MM.1S (cell line): ENCODE results near the gene FHDC1.

Experiments
- DNase-seq: peaks from one replicate; pipeline ENCODE4 v3.0.0-alpha.2; 2015
- H2AFZ ChIP-seq: fragments of 300-600 bp; sonication (generic); 2 replicates; pipeline ENCODE4 v1.6.0; 2016; ENCODE audit warnings: antibody characterized with exemption, low read length
- H3F3A ChIP-seq: fragments of 300-600 bp; sonication (generic); 2 replicates; pipeline ENCODE4 v1.6.1; 2016; ENCODE audit warnings: mild to moderate bottlenecking, antibody characterized with exemption, low read length, moderate library complexity, mixed read lengths; ENCODE audit not compliant: insufficient read depth
- H3K27ac ChIP-seq: fragments of 300-600 bp; sonication (generic); 2 replicates; pipeline ENCODE4 v1.5.1; 2016; ENCODE audit warnings: mild to moderate bottlenecking, low read length
- H3K27me3 ChIP-seq: fragments of 300-600 bp; sonication (generic); replicated peaks from 2 replicates; pipeline ENCODE4 v1.6.0; 2016; ENCODE audit warnings: low read length; ENCODE audit not compliant: insufficient read depth
- H3K36me3 ChIP-seq: fragments of 300-600 bp; sonication (generic); replicated peaks from 2 replicates; pipeline ENCODE4 v1.6.1; 2016; ENCODE audit warnings: mild to moderate bottlenecking, low read length, mixed read lengths; ENCODE audit not compliant: insufficient read depth
- H3K4me1 ChIP-seq: fragments of 300-600 bp; sonication (generic); 2 replicates; pipeline ENCODE4 v1.6.1; 2016; ENCODE audit warnings: low read length, mixed read lengths
- H3K4me2 ChIP-seq: fragments of 300-600 bp; sonication (generic); 2 replicates; pipeline ENCODE4 v1.6.0; 2016; ENCODE audit warnings: low read depth, low read length
- H3K4me3 ChIP-seq: fragments of 300-600 bp; sonication (generic); 2 replicates; pipeline ENCODE4 v1.5.1; 2016; ENCODE audit warnings: low read length, mixed read lengths
- H3K79me2 ChIP-seq: fragments of 300-600 bp; sonication (generic); 2 replicates; pipeline ENCODE4 v1.6.1; 2016; ENCODE audit warnings: mixed run types, low read length, mixed read lengths
- H3K9ac ChIP-seq: fragments of 300-600 bp; sonication (generic); 2 replicates; pipeline ENCODE4 v1.6.1; 2016; ENCODE audit warnings: low read length, mixed read lengths
- H3K9me2 ChIP-seq: fragments of 300-600 bp; sonication (generic); replicated peaks from 2 replicates; pipeline ENCODE4 v1.6.1; 2016; ENCODE audit warnings: mild to moderate bottlenecking, low read length, mixed read lengths; ENCODE audit not compliant: insufficient read depth
- H3K9me3 ChIP-seq: fragments of 300-600 bp; sonication (generic); replicated peaks from 2 replicates; pipeline ENCODE4 v1.6.1; 2016; ENCODE audit warnings: mild to moderate bottlenecking, low read length, mixed read lengths; ENCODE audit not compliant: insufficient read depth
- H4K20me1 ChIP-seq: fragments of 300-600 bp; sonication (generic); 2 replicates; pipeline ENCODE4 v1.6.1; 2016; ENCODE audit warnings: mild to moderate bottlenecking, low read length, moderate library complexity, mixed read lengths; ENCODE audit not compliant: insufficient read depth
- EZH2 ChIP-seq: fragments of 300-600 bp; sonication (generic); optimal IDR thresholded peaks from 2 replicates; pipeline ENCODE3; 2017; ENCODE audit warnings: low read depth, mild to moderate bottlenecking, antibody characterized with exemption, low read length, mixed read lengths
- EZH2phosphoT487 ChIP-seq: fragments of 300-600 bp; sonication (generic); IDR thresholded peaks from 2 replicates; pipeline ENCODE4 v1.6.1; 2018; ENCODE audit warnings: antibody characterized with exemption, low read length
- TF ChIP-seq, protein P1 (sequence below): fragments of 300-600 bp; sonication (generic); IDR thresholded peaks from 2 replicates; pipeline ENCODE4 v1.5.1; 2016; ENCODE audit warnings: antibody characterized with exemption, low read length, mixed read lengths

FHDC1 gene

DNA sequence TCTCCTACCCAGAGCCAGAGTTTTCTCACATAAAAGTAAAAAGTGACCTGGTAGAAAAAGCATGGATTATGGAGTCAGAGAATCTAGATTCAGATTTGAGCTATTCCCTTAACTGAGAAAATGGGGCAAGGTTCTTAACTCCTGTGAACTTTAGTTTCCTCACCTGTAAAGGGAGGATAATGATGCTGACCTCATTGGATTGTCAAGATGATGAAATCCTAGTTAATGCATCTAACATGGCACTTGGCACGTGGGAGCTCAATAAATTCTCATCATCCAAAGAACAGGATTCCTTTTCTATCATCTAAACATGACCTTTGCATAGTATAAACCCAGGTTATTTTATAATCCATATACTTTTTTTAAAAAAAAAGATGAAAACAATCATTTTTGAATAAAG, 18.6 kb downstream of the FHDC1 start:
- H3K79me2 ChIP-seq, result no peaks in the 10 kb centered on the region
- no peak overlapping the region for H3K27ac ChIP-seq
- no peaks in the 10 kb centered on the region for H3F3A ChIP-seq
- H3K9me3 ChIP-seq, result no peaks in the 10 kb centered on the region
- H3K4me1 ChIP-seq, result no peaks in the 10 kb centered on the region
- H3K36me3 ChIP-seq, result no peaks in the 10 kb centered on the region
- no peak overlapping the region for H2AFZ ChIP-seq
- no peak overlapping the region for H3K9ac ChIP-seq
- no peak overlapping the region for H3K4me3 ChIP-seq
- H4K20me1 ChIP-seq, result no peaks in the 10 kb centered on the region
- H3K4me2 ChIP-seq, result no peak overlapping the region
- H3K9me2 ChIP-seq, result no peaks in the 10 kb centered on the region
- TF ChIP-seq, protein P1, sequence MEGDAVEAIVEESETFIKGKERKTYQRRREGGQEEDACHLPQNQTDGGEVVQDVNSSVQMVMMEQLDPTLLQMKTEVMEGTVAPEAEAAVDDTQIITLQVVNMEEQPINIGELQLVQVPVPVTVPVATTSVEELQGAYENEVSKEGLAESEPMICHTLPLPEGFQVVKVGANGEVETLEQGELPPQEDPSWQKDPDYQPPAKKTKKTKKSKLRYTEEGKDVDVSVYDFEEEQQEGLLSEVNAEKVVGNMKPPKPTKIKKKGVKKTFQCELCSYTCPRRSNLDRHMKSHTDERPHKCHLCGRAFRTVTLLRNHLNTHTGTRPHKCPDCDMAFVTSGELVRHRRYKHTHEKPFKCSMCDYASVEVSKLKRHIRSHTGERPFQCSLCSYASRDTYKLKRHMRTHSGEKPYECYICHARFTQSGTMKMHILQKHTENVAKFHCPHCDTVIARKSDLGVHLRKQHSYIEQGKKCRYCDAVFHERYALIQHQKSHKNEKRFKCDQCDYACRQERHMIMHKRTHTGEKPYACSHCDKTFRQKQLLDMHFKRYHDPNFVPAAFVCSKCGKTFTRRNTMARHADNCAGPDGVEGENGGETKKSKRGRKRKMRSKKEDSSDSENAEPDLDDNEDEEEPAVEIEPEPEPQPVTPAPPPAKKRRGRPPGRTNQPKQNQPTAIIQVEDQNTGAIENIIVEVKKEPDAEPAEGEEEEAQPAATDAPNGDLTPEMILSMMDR, result no peak
- TF ChIP-seq EZH2phosphoT487 (no peak), EZH2 (no peak)
- no peaks in the 10 kb centered on the region for H3K27me3 ChIP-seq
- DNase-seq, result no peak

DNA sequence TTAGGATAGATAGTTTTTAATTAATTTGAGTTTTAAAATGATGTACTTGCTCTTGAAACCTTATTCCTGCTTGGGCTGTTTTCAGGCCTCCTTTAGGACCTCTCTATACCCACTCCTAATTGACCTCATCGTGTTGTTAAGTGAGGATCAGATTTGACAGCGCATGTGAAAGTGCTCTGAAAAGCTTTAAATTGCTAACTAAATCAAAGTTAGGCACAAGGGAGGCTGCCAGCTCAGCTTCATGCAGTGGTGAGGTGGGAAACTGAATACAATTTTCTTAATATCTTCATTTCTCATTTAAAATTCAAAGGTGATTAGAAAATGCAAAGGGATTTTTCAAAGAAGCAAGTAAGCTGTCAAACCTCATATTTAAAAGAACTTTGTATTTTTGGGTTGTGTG, 20.0 kb downstream of the FHDC1 start:
- Histone ChIP-seq H3K27me3 (no peaks in the 10 kb centered on the region), H3K9ac (no peak overlapping the region), H3K9me3 (no peaks in the 10 kb centered on the region), H3K36me3 (no peaks in the 10 kb centered on the region), H3K9me2 (no peaks in the 10 kb centered on the region), H2AFZ (no peak overlapping the region), H3K4me3 (no peak overlapping the region), H3F3A (no peaks in the 10 kb centered on the region), H3K79me2 (no peaks in the 10 kb centered on the region), H3K4me2 (no peak overlapping the region), H3K27ac (no peak overlapping the region), H3K4me1 (no peaks in the 10 kb centered on the region), H4K20me1 (no peaks in the 10 kb centered on the region)
- no peak for DNase-seq
- TF ChIP-seq EZH2, result no peak

DNA sequence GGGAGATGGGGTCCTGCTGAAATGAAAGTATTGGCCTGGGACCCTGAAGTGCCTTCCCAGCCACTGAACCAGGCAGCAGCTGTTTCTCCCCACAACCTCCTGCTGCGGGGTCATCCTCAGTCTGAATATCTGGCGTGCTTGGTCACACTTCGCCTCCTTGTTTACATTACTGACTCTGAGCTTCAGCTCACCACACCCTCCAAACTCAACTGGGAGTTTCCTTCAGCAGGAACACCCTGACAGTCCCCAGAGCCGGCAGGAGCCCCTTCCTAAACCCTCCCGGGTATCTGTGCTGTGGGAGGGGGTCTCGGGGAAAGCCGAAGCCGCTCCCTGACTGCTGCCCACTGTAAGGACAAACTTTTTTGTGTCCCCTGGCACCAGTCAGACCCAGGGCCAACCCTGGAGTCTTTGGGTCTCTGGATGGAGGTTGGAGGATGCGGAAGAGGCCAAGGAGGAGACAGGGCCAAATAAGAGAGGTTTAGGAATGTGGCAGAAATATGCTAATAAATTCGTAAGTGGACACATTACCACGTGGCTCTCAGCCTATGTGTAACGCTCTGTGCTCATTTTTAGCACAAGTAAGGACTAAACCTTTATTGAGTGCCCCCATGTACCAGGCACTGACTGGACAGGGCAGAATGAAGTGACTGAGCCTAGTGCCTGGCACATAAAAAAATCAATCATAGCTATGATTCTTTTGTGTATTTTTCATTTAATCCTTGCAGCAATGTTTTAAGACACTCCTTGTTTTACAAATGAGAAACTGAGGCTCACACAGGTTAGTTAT, 20.7 kb downstream of the FHDC1 start:
- Histone ChIP-seq H3K9ac (no peak overlapping the region), H3K9me3 (no peaks in the 10 kb centered on the region), H4K20me1 (no peaks in the 10 kb centered on the region), H3K9me2 (no peaks in the 10 kb centered on the region), H3K27ac (no peak overlapping the region), H3K4me3 (no peak overlapping the region), H3K36me3 (no peaks in the 10 kb centered on the region), H3K4me2 (no peak overlapping the region), H3F3A (no peaks in the 10 kb centered on the region), H3K27me3 (no peaks in the 10 kb centered on the region), H3K4me1 (no peaks in the 10 kb centered on the region), H3K79me2 (no peaks in the 10 kb centered on the region), H2AFZ (no peak overlapping the region)
- DNase-seq, result no peak
- TF ChIP-seq EZH2phosphoT487, result no peak
- no peak for TF ChIP-seq EZH2
- TF ChIP-seq, protein P1, result no peak

DNA sequence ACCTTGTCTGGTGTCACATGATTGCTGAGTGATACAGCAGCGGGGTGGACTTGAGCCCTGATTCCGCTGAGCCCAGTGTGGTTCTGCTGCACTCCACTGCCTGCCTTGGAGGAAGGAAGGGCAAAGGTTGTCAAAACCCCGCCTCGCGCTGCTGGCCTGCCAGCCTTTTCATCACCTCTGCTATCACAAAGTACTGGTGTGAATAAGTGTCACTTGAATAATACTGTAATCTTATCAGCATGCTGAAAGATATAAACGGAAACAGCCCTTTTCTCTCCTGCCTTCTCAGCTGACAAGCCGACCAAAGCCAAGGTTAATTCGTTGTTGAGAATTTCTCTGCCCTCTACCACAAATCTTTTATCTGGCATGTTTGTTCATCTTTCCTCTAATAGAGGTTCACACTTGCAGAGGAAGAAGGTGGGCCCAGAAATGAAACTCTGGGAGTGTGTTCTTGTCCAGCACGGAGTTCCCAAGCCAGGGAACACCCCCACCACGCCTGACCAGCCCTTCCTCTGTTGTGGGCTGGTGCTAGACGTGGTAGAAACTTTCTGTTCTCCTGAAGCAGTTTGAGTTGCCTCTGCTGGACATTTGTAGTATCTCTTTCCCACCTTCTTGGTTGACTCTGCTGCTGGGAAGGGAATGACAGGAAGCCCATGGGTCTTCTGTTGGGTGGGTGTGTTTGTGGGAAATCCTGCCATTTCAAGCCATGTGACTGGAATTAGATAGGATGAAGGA, 21.5 kb downstream of the FHDC1 start:
- no peak overlapping the region for H3K9ac ChIP-seq
- H3K36me3 ChIP-seq, result no peaks in the 10 kb centered on the region
- no peaks in the 10 kb centered on the region for H3K79me2 ChIP-seq
- no peak for TF ChIP-seq EZH2phosphoT487
- TF ChIP-seq, protein P1, result no peak
- TF ChIP-seq EZH2, result no peak
- H2AFZ ChIP-seq, result no peak overlapping the region
- H3K9me2 ChIP-seq, result no peaks in the 10 kb centered on the region
- H3F3A ChIP-seq, result no peaks in the 10 kb centered on the region
- no peak overlapping the region for H3K4me2 ChIP-seq
- H3K4me3 ChIP-seq, result no peak overlapping the region
- no peak overlapping the region for H3K27ac ChIP-seq
- H4K20me1 ChIP-seq, result no peaks in the 10 kb centered on the region
- no peak for DNase-seq
- no peaks in the 10 kb centered on the region for H3K9me3 ChIP-seq
- H3K27me3 ChIP-seq, result no peaks in the 10 kb centered on the region
- H3K4me1 ChIP-seq, result no peaks in the 10 kb centered on the region
